Natural killer cell (primary cell): ENCODE data around the gene RHOC. TPM values are rescaled to one million over a fixed set of nuclear protein-coding genes. Genes with fewer than 3 reads are reported as not detected.

Source experiments
- ATAC-seq, 3 donors: fragments of 150-1000 bp in 2 of 3; fragments of 200-7000 bp in 1 of 3; cut with Tn5 transposase; 1 replicate in 1 of 3; 2 replicates in 2 of 3; pipeline ENCODE4 v1.10.0; 2021; ENCODE audit warnings: mild to moderate bottlenecking in 2 of 3, moderate library complexity in 2 of 3
- DNase-seq, 2 donors: peaks; one replicate each; pipeline versions ENCODE4 v3.0.0 to v3.0.0-alpha.2; 2013 to 2021; ENCODE audit warnings: mixed read lengths in 1 of 2
- H3K27ac ChIP-seq: one replicate; pipeline ENCODE4 v1.5.1; 2013; ENCODE audit warnings: mild to moderate bottlenecking, low read length
- H3K27me3 ChIP-seq: one replicate; pipeline ENCODE4 v1.6.1; 2013; ENCODE audit warnings: low read length; ENCODE audit not compliant: control insufficient read depth, insufficient read depth
- H3K36me3 ChIP-seq: one replicate; pipeline ENCODE4 v1.6.1; 2013; ENCODE audit warnings: low read length; ENCODE audit not compliant: control insufficient read depth, insufficient read depth
- H3K4me1 ChIP-seq: one replicate; pipeline ENCODE4 v1.6.1; 2013; ENCODE audit warnings: low read length; ENCODE audit not compliant: control insufficient read depth, insufficient read depth
- H3K4me3 ChIP-seq: one replicate; pipeline ENCODE4 v1.5.1; 2013; ENCODE audit warnings: low read length
- H3K9me3 ChIP-seq: one replicate; pipeline ENCODE4 v1.6.1; 2013; ENCODE audit warnings: low read length; ENCODE audit not compliant: control insufficient read depth, insufficient read depth
- H3K27ac Mint-ChIP-seq, 2 donors: one replicate each; pipeline ENCODE4 v1.8.0; 2022; ENCODE audit warnings: mild to moderate bottlenecking in 2 of 2, mixed read lengths in 2 of 2, moderate library complexity in 1 of 2
- H3K27me3 Mint-ChIP-seq, 2 donors: one replicate each; pipeline ENCODE4 v1.8.0; 2022; ENCODE audit warnings: low read depth in 2 of 2, mixed read lengths in 2 of 2
- H3K36me3 Mint-ChIP-seq: one replicate; pipeline ENCODE4 v1.8.0; 2022; ENCODE audit warnings: mixed read lengths
- H3K4me1 Mint-ChIP-seq, 2 donors: one replicate each; pipeline ENCODE4 v1.8.0; 2022; ENCODE audit warnings: mixed read lengths in 2 of 2
- H3K4me3 Mint-ChIP-seq: one replicate; pipeline ENCODE4 v1.8.0; 2022; ENCODE audit warnings: mild to moderate bottlenecking, moderate library complexity, mixed read lengths
- H3K9me3 Mint-ChIP-seq, 2 donors: one replicate each; pipeline ENCODE4 v1.8.0; 2022; ENCODE audit warnings: mixed read lengths in 2 of 2
- WGBS: methylation state at CpG from one replicate; pipeline ENCODE4 v1.1.7; 2013; ENCODE audit warnings: missing lambda C conversion rate; ENCODE audit not compliant: insufficient coverage; 5-methylcytosine and 5-hydroxymethylcytosine counted together
- intact Hi-C: fragments of 100-400 bp; cut with micrococcal nuclease; formaldehyde crosslinking; loops from one replicate; pipeline ENCODE4 v1.14.2; 2022
- total RNA-seq, 4 donors: library from RNA; stranded (reverse); fragments of 120-200 nt in 1 of 4; gene quantifications; one replicate each; pipeline versions ENCODE4 v1.2.3 to v1.2.4, GENCODE V29; 2013 to 2022
- TF ChIP-seq, protein P1 (sequence below): fragments of 200-600 bp; IDR thresholded peaks from one replicate; pipeline ENCODE4 v1.8.0; 2022; ENCODE audit warnings: antibody characterized with exemption

Gene RHOC
- total RNA-seq, 3 donors from 2014 or later (not counting 1 experiment from before 2014, with no cell fraction given): 161 to 199 (median 195) TPM

DNA sequence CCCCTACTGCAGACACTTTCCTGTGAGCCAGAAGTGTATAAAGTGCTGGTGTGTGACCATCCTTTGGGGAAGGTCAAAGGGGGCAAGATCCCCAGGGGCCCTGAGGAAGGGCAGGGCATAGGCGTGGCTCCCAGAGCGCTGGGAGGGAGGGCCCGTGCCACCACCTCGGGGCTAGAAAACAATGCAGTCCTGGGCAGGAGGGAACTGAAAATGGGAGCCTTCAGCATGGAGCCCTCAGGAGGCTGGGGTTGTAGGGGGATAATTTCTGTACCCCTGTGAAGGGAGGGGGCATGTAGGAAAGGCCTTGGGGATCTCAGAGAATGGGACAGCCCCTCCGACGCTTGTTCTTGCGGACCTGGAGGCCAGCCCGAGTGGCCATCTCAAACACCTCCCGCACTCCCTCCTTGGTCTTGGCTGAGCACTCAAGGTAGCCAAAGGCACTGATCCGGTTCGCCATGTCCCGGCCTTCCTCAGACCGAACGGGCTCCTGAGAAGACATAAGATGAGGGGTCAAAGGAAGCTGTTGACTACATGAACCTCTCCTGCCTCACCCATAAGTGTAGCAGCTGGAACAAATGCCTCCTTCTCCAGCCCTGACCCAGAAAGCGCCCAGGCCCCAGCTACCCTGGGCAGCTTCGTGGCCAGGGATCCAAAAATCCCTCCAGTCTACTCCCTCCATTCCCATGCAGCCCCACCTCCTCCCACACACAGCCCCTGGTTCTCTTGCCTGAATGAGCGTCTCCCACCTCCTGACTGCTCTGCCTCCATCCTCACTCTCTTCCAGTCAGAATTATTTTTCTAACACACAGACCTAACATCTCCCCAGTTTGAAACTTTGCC, 5.5 kb downstream of the RHOC start:
- H3K36me3 ChIP-seq: peaks cover 40% of the 10 kb centered on the region
- peak overlapping the region; percentile 90 to 93 for H3K27ac Mint-ChIP-seq
- peaks cover 88% of the 10 kb centered on the region for H3K4me1 ChIP-seq
- H3K36me3 Mint-ChIP-seq: no peaks in the 10 kb centered on the region
- H3K9me3 ChIP-seq: no peaks in the 10 kb centered on the region
- H3K27me3 Mint-ChIP-seq: no peaks in the 10 kb centered on the region
- H3K9me3 Mint-ChIP-seq: no peaks in the 10 kb centered on the region
- 85% methylated on average over 17 of the region's 17 CpGs for WGBS
- ATAC-seq (no peak), DNase-seq (no peak)
- H3K4me1 Mint-ChIP-seq: peaks cover 78 to 82% of the 10 kb centered on the region in 2 donors
- intact Hi-C loops: loop anchor here (1.0 to 2.0 kb wide), 2 partner anchors 13 to 83 kb away; partner anchors contain the start of gene PPM1J
- no peaks in the 10 kb centered on the region for H3K27me3 ChIP-seq
- peak overlapping the region; percentile 62 for H3K4me3 Mint-ChIP-seq
- H3K27ac ChIP-seq: peak overlapping the region; percentile 94
- TF ChIP-seq, protein P1, sequence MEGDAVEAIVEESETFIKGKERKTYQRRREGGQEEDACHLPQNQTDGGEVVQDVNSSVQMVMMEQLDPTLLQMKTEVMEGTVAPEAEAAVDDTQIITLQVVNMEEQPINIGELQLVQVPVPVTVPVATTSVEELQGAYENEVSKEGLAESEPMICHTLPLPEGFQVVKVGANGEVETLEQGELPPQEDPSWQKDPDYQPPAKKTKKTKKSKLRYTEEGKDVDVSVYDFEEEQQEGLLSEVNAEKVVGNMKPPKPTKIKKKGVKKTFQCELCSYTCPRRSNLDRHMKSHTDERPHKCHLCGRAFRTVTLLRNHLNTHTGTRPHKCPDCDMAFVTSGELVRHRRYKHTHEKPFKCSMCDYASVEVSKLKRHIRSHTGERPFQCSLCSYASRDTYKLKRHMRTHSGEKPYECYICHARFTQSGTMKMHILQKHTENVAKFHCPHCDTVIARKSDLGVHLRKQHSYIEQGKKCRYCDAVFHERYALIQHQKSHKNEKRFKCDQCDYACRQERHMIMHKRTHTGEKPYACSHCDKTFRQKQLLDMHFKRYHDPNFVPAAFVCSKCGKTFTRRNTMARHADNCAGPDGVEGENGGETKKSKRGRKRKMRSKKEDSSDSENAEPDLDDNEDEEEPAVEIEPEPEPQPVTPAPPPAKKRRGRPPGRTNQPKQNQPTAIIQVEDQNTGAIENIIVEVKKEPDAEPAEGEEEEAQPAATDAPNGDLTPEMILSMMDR: no peak
- H3K4me3 ChIP-seq: no peak overlapping the region

DNA sequence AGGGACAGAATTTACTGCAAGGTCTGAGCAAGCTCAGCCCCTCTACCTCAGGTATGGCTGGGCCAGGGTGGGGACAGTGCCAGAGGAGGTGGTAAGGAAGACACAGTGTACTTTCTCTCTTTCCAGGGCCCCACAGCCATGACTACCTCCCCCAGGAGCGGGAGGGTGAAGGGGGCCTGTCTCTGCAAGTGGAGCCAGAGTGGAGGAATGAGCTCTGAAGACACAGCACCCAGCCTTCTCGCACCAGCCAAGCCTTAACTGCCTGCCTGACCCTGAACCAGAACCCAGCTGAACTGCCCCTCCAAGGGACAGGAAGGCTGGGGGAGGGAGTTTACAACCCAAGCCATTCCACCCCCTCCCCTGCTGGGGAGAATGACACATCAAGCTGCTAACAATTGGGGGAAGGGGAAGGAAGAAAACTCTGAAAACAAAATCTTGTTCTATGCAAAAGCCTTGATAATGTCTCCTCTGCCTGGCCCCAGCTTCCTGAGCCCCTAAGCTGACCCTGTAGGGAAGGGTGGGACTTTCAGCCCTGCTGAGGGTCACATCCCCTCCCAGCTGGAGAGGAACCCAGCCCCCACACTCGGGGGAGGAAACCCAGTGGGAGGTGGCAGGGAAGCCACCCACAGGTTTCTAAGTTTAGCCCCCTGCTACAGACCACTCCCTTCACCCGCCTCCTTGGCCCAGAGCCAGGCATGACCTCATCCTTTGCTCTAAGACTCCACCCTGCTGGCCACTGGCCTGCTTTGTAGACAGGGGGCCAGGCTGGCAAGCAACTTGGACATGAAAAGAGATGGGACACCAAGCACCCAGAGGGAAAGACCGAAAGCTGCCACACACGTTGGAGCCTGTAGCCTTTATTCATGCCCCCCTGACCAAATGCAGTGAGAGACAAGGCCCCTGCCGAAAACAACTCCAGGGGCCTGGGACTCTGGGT, 6.4 kb downstream of the RHOC start:
- Mint-ChIP-seq H3K9me3 (no peaks in the 10 kb centered on the region), H3K36me3 (no peaks in the 10 kb centered on the region), H3K27ac (peak overlapping the region; percentile 90 to 93), H3K4me1 (peaks cover 71 to 78% of the 10 kb centered on the region in 2 donors), H3K4me3 (peak overlapping the region; percentile 65), H3K27me3 (no peaks in the 10 kb centered on the region)
- H3K9me3 ChIP-seq: no peaks in the 10 kb centered on the region
- 28% methylated on average over 5 of the region's 7 CpGs for WGBS
- H3K27me3 ChIP-seq: no peaks in the 10 kb centered on the region
- no peak overlapping the region for H3K4me3 ChIP-seq
- DNase-seq: peak; percentile 74 to 90
- H3K4me1 ChIP-seq: peaks cover 84% of the 10 kb centered on the region
- H3K27ac ChIP-seq: peak overlapping the region; percentile 94
- ATAC-seq: peak; percentile 66 to 71 (median 70)
- intact Hi-C loops: loop anchor here (1.0 to 2.0 kb wide), 2 partner anchors 14 to 82 kb away; partner anchors contain the start of gene PPM1J
- peaks cover 44% of the 10 kb centered on the region for H3K36me3 ChIP-seq
- TF ChIP-seq, protein P1: no peak

DNA sequence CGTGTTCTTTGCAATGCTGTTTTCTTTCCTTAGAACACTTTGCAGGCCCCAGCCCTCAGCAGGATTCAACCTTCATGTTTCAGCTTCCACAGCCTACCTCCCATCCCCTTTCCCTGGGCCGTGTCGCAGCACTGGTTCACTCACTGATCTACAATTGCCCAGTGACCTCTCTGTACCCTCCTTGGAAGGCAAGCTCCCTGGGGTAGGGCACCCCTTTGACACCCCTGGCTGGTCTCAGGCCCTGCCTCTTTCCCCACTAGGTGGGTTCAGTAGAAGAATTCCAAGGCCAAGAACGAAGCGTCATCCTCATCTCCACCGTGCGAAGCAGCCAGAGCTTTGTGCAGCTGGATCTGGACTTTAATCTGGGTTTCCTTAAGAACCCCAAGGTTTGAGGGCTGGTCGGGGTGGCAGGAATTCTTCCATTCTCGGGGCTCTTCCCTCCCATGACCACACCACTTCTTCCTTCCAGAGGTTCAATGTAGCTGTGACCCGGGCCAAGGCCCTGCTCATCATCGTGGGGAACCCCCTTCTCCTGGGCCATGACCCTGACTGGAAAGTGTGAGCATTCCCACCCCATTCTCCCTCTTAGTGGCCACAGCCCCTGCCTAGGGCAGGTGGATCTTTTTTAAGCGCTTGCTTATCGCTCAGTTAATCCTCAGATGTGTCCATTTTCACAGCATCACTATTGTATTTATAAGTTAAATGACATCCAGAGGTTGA, 7.3 kb downstream of the RHOC start:
- H3K36me3 Mint-ChIP-seq: no peaks in the 10 kb centered on the region
- WGBS: 91% methylated on average over 11 of the region's 13 CpGs

More for the DNA sequence above, 7.3 kb downstream of the RHOC start:
- Histone ChIP-seq H3K4me1 (peaks cover 77% of the 10 kb centered on the region), H3K27ac (peak overlapping the region; percentile 94), H3K9me3 (no peaks in the 10 kb centered on the region), H3K4me3 (no peak overlapping the region), H3K27me3 (no peaks in the 10 kb centered on the region), H3K36me3 (peaks cover 53% of the 10 kb centered on the region)
- ATAC-seq (no peak), DNase-seq (no peak)
- TF ChIP-seq, protein P1: no peak
- Mint-ChIP-seq H3K27ac (peak overlapping the region; percentile 90 to 93), H3K4me3 (peak overlapping the region; percentile 25), H3K9me3 (no peaks in the 10 kb centered on the region), H3K27me3 (no peaks in the 10 kb centered on the region), H3K4me1 (peaks cover 63 to 68% of the 10 kb centered on the region in 2 donors)
- intact Hi-C loops: loop anchor here (2.0 kb wide), 1 partner anchor 15 kb away; the partner anchor contains the start of gene PPM1J
